GM21576 (cell line): ENCODE data around the gene COLQ.
"Not testable (repeated sequence)": the region's sequence is repeated elsewhere in the genome, so short reads cannot be mapped to it uniquely, and the experiment has no call there.

Source experiments
- ATAC-seq: cut with Tn5 transposase; IDR thresholded peaks from one replicate; pipeline ENCODE4 v1.9.1; 2021; ENCODE audit warnings: mild to moderate bottlenecking, moderate library complexity; ENCODE audit not compliant: unreplicated experiment

The COLQ gene

DNA sequence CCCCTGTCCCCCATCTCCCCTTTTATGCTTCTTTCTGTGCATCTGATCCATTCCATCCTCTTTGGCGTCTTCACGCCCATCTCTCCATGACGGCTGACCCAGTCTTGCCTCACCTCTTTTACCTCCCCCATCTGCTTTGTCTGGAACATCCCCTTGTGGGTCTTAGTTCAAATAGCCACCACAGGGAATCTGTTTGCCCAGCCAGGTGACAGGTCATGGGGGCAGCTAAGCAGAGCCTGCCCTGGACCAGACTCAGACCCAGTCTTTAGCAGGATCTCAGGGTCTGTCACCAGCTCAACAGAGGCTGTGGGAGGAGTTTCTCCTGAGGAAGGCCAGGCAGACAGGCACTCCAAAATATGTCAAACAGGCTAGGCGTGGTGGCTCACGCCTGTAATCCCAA is 28.1 kb downstream of the COLQ start:
- no peak for ATAC-seq

DNA sequence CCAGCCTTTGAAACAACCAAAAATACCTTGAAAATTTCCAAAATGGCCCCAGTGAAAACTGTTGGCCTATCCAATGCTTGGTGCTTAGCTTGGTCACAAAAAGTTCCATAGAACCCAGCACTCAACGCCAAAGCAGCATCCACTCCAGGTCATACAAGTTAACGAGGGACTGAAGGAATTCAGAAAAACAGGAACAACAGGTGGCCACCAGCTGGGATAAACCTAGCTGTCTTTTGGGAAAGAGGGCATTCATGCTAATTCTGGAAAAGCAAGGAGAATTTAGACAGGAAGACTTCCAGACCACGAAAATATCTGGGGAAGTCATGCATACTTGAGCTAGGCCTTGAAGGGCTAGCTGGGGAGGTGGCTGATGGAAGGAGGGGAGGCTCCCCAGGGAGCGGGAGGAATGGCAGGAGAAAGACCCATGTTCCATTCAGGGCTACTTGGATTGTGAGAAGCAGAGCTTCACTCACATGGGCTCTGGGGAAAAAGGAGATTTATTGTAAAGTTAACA is 28.6 kb downstream of the COLQ start:
- ATAC-seq = no peak

DNA sequence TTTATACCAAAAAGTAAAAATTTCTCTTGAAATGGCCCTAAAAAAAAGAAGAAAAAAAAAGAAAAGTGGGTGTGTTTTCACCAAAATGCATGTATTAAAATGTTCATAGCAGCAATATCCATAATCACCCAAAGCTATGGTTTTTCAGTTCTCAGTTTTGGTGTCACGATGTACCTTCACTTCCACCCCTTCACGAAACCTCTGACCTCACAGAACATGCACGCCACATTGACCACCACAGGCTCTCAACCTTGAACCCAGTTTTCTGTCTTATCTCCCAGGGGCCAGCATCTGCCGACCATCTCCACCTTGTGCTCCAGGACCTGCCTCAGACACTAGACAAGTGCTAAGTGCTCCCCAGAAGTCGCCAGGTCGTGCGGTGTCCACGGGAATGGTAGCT is 30.4 kb downstream of the COLQ start:
- no peak for ATAC-seq

DNA sequence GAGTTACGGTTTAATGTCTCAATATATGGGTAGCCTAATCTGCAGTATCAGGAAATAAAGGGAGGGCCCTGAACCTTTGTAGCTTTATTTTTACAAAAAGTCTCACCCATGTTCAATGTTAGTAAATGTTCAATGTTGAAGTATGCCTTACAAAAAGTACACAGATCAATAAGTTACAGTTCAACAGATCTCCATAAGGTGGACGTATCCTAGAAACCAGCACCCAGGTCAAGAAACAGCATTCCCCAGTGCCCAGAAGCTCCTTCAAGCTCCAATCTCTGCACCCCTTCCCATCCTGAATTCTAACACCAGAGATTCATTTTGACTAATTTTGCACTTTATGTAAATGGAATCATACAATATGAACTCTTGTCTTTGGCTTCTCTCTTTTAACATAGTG is 31.3 kb downstream of the COLQ start:
- no peak for ATAC-seq

- ATAC-seq = no peak
Observed at GRCh38 chr3:15488002-15488401, 33.5 kb downstream of the COLQ start.

GRCh38 chr3:15486979-15487378 is 34.5 kb downstream of the COLQ start:
- ATAC-seq = no peak

DNA sequence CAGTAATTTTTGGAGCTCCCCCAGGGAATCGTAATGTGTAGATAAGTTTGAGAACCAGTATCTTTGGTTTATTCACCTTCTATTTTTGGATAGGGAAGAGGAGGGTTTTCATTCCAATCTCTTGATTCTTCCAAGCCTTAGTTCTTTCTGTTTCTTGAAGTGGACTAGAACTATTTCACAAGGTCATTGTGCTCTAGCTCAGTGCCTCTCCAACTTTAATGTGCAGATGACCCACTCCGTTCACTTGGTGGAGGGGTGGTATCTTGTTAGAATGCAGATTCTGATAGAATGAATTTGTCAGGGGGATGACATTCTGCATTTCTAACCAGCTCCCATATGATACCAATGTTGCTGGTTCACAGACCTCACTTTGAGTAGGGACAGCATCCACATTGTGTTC is 35.5 kb downstream of the COLQ start:
- ATAC-seq = no peak

DNA sequence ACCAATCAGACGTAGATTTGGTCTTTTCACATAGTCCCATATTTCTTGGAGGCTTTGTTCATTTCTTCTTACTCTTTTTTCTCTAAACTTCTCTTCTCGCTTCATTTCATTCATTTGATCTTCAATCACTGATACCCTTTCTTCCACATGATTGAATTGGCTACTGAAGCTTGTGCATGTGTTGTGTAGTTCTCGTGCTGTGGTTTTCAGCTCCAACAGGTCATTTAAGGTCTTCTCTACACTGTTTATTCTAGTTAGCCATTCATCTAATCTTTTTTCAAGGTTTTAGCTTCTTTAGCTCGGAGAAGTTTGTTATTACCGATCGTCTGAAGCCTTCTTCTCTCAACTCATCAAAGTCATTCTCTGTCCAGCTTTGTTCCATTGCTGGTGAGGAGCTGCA is 37.0 kb downstream of the COLQ start:
- not testable (repeated sequence) for ATAC-seq

GRCh38 chr3:15479400-15480224 is 41.9 kb downstream of the COLQ start:
- no peak for ATAC-seq

DNA sequence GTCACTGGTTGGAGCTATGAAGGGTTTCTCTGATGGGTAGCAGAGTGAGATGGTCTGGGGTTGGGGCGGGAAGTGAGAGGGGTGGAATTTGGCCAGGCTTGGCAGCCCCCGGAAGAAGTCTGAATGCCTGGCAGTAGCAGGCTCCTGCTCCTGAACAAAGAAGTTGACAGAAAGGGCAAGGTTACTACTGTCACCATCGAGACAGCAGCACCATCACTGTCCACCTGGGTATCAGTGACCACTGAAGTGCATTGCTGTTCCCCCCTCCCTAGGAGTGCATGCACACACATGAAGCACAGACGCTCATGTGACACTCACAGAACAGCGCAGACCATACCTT is 42.9 kb downstream of the COLQ start:
- no peak for ATAC-seq

- ATAC-seq = no peak
Observed at GRCh38 chr3:15477951-15478639, 43.4 kb downstream of the COLQ start.

- no peak for ATAC-seq
Observed at GRCh38 chr3:15476378-15476777, 45.1 kb downstream of the COLQ start.

DNA sequence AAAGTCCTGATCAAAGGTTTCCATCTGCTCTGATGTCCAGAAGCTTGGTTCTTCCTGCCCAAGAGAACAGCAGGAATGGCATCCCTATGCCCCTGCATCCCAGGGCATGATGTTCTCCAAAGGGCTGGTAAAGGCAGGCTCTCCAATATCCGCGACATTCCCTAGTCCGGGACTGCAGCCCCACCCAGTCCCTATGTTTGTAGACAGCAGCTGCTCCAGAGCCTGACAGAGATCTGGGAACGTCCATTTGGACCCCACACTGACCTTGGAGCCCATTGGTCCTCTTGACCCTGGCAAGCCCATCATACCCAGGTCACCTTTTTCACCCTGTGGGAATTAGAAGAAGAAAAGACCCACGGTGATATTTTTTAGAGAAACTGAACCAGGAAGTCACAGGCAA is 46.3 kb downstream of the COLQ start:
- ATAC-seq = no peak

DNA sequence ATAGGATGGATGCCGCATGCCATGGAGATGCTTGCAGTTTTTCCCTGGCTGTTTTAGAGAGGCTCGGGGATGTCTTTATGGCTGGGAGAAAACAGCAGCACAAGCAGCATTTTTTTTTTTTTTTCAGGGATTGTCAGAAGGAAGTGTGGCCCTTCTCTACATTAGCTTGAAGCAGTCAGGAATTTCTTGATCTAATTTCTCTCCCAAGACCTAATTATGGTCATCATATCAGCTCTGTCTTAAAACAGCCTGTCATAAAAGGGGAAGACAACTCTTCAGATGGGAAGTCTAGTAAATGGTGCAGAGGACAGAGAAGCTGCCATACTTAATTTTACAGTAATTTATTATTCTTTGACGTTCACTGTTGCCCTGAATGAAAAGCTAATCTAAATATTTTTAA is 49.6 kb downstream of the COLQ start:
- ATAC-seq = no peak

DNA sequence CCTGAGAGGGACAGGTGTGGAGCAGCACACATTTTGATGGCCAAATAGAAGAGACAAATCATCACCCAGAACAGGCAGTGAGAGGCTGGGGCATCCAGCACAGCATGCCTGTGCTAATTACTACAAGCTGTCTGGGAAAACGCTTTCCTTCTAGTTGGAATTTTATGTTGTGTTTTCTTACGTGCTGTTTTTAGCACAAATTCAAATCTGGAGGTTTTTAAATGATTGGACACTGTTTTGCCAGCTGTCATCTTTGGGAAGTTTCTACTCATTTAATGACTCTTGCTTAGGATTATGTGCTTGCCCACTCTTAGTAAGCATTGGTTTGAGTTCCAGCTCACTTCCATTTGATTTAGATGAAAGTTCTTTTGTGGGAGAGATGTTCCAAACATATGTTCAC is 50.7 kb downstream of the COLQ start:
- ATAC-seq = no peak

DNA sequence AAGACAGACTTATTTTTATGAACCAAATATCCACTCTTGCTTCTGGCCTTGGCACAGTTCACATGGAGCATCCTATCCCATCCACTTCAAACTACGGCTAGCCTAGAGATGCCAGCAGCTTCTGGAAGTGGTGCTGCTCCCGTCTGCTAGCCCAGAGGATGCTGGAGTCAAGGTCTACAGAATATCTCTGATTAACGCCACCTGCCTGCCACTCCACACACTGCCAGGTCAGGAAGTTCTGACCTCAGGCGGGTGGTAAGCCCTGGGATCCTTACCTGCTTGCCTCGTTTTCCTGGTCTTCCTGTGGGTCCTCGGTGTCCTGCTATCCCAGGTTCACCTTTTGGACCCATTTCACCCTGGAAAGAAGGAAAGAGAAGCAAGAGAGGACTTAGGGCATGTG is 51.2 kb downstream of the COLQ start:
- ATAC-seq = no peak

- no peak for ATAC-seq
Observed at GRCh38 chr3:15467227-15468181, 54.0 kb downstream of the COLQ start.

DNA sequence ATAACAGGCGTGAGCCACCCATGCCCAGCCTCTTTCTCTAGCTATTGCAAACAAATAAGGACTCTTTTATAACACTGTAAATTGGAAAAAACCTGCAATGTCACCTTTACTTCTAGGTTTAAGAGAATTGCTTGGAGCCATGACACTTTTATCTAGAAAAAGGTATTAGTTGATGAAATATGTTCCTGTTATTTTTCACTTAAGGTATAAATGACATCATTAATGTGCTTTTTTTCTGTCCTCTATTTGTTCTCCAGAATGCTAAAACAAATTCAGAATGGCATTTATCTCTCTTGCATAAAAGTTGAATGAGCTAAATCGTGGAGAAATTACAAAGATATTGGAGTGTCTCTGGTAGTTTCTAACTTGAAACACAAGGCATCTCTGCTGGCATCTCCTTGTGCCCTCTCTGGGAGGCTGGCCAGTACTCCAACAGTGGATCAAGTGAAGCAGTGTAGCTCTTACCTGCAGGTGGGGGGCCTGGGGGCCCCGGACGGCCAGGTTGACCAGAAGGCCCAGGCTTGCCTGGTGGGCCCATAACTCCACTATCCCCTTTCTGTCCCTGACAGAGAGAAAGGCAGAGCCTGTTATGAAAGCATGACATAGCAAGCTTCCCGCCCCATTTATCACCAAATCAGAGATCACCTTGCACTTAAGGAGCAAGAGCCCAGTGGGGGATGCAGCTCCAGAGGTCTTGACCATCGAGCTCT is 55.5 kb downstream of the COLQ start:
- no peak for ATAC-seq

DNA sequence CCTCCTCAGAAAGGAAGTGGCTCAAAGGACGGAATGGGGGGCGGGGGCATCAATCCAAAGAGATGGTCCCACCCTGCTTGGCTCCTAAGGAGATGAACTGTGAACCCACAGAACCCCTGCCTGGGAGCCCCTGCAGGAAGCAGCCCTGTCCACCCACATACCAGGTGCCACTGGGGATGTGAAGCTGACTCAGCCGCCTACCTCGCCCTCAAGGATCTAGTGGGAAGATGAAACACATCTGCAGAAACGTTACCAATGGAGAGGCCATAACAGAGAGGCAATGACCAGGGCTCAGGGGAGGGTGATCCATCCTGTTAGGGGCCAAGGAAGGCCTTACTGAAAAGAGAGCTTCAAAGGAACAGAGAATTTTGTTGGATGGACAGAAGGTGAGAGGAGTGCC is 59.1 kb downstream of the COLQ start:
- no peak for ATAC-seq

DNA sequence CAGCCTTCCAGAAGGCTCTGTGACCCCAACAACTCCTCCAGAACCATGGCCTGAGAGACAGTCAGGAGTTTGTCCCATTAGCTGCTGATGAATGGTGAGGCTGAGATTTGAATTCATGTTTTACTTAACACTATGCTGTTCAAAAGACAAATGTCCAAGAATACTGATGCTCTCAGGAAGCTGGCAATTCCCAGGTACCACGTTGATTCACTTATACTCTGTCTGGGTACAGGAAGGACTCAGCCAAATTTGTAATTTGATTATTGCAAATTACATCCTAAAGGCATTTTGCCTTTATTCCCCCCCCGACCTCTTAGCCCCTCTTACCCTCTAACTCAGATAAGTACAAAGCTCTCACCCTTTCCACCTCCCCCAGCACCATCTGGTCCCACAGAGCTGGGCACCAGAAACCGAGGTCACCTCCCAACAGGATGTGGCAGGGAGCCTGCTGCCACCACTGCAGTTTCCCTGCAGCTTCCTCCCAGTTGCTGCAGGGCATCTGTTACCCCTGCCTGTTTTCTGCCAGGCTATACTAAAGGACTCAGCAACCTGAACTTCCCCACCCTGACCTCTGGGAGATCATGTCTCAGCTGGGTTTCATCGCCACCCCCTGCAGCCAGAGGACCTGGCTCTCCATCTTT is 60.5 kb downstream of the COLQ start:
- ATAC-seq = no peak
